Dorsolateral prefrontal cortex (tissue), 118 donors: ENCODE measurements around the gene BLACAT1. TPM values are rescaled to one million over a fixed set of nuclear protein-coding genes. Genes with fewer than 3 reads are reported as not detected.

Source experiments
- microRNA-seq, 43 experiments: library from miRNA; unstranded; fragments of <30 nt; microRNA quantifications; one replicate each; pipeline ENCODE4 v1.2.0, GENCODE V29; 2022
- total RNA-seq, 120 experiments: library from RNA; stranded (reverse); gene quantifications; one replicate each; pipeline versions ENCODE4 v1.2.3 to v1.2.4, GENCODE V29; 2022

Gene BLACAT1
- total RNA-seq, 120 experiments from 2014 or later, result 0.46 to 4.5 (median 1.7) TPM

Small RNA genes within 50 kb of the gene (microRNA-seq; reads per million reads assigned to microRNA genes)
- 1.3 to 85.1 (median 30.8) reads per million in 43 experiments for gene MIR135B

Other genes with a start within 250 kb of the BLACAT1 start
- gene DSTYK, start 244.3 kb downstream of the BLACAT1 start, total RNA-seq, result 10 to 100 TPM; 28.0 to 49.3 (median 39.9) TPM
- gene TMCC2, start 228.1 kb downstream of the BLACAT1 start, total RNA-seq, result 100 to 1,000 TPM in 42 of 120 experiments, 10 to 100 TPM in 78; 52.9 to 143 (median 93.9) TPM
- gene NUAK2, start 134.3 kb downstream of the BLACAT1 start, total RNA-seq, result 1 to 10 TPM in 102 of 120 experiments, under 1 TPM in 18; 0.55 to 5.2 (median 1.7) TPM
- 10 to 100 TPM in 40 of 120 experiments, 1 to 10 TPM in 80; 3.8 to 21.1 (median 8.4) TPM for gene KLHDC8A, start 99.1 kb downstream of the BLACAT1 start, total RNA-seq
- 1 to 10 TPM in 94 of 120 experiments, under 1 TPM in 5, not detected in 21; 0.71 to 6.6 (median 2.0) TPM for gene LEMD1, start 34.0 kb downstream of the BLACAT1 start, total RNA-seq
- 100 to 1,000 TPM in 101 of 120 experiments, 10 to 100 TPM in 19; 55.9 to 606 (median 176) TPM for gene CDK18, start 48.6 kb upstream of the BLACAT1 start, total RNA-seq
- gene ELK4, start 176.0 kb upstream of the BLACAT1 start, total RNA-seq, result 10 to 100 TPM; 27.6 to 72.4 (median 41.6) TPM
- 10 to 100 TPM in 88 of 120 experiments, 1 to 10 TPM in 32; 2.2 to 82.8 (median 15.0) TPM for gene SLC45A3, start 224.5 kb upstream of the BLACAT1 start, total RNA-seq